Measurements from ENCODE around the gene SEPTIN12.

GRCh38 chr16:4795828-4796572 is 7.9 kb upstream of the SEPTIN12 start:
- TF ChIP-seq CTCF (conservative IDR thresholded peaks at IDR 0.05; ENCODE audit: low read length): no peak
- no peak for TF ChIP-seq EZH2phosphoT487 (IDR thresholded peaks at IDR 0.05; ENCODE audit: borderline replicate concordance)
